Stimulated activated CD8-positive, alpha-beta memory T cell treated with anti-CD3 and anti-CD28 coated beads, Interleukin-7, amount 100 ng/mL, for 48 hours (primary cell): ENCODE results near the gene GDPD5.
A peak's percentile ranks its signal among the peaks of the same experiment; 100 is the strongest.
"Not testable (repeated sequence)": the region's sequence is repeated elsewhere in the genome, so short reads cannot be mapped to it uniquely, and the experiment has no call there.

Experiments
- DNase-seq, 2 donors: peaks; one replicate each; pipeline ENCODE4 v3.0.0-alpha.2; 2020; ENCODE audit warnings: low read depth in 1 of 2; ENCODE audit errors: extremely low read depth in 1 of 2

GDPD5 gene

GRCh38 chr11:75431533-75432525 lies 93.9 kb downstream of the GDPD5 start:
- DNase-seq, result no peak

- no peak for DNase-seq
These were observed 94.8 kb downstream of the GDPD5 start for GRCh38 chr11:75430714-75431532.

- peak; percentile 29 to 32 for DNase-seq
These were observed 95.6 kb downstream of the GDPD5 start for GRCh38 chr11:75429902-75430713.

- no peak for DNase-seq
These were observed 96.2 kb downstream of the GDPD5 start for GRCh38 chr11:75429641-75429901.

GRCh38 chr11:75428989-75429640 lies 96.6 kb downstream of the GDPD5 start:
- no peak for DNase-seq

GRCh38 chr11:75428281-75428724 lies 97.4 kb downstream of the GDPD5 start:
- DNase-seq, result peak in 1 of 2 donors; percentile 72

GRCh38 chr11:75427181-75427580 lies 98.6 kb downstream of the GDPD5 start:
- no peak for DNase-seq

GRCh38 chr11:75426720-75427086 lies 99.0 kb downstream of the GDPD5 start:
- DNase-seq, result no peak

- no peak for DNase-seq
These were observed 100.3 kb downstream of the GDPD5 start for GRCh38 chr11:75425422-75425821.

- no peak for DNase-seq
These were observed 101.3 kb downstream of the GDPD5 start for GRCh38 chr11:75424396-75424795.

GRCh38 chr11:75423721-75424120 lies 102.0 kb downstream of the GDPD5 start:
- DNase-seq, result no peak

- no peak for DNase-seq
These were observed 103.2 kb downstream of the GDPD5 start for GRCh38 chr11:75422248-75423231.

GRCh38 chr11:75421902-75422247 lies 103.9 kb downstream of the GDPD5 start:
- no peak for DNase-seq

GRCh38 chr11:75421035-75421602 lies 104.6 kb downstream of the GDPD5 start:
- no peak for DNase-seq

GRCh38 chr11:75420224-75421034 lies 105.3 kb downstream of the GDPD5 start:
- DNase-seq, result no peak

- no peak for DNase-seq
These were observed 111.9 kb downstream of the GDPD5 start for GRCh38 chr11:75413864-75414263.

GRCh38 chr11:75413146-75413545 lies 112.6 kb downstream of the GDPD5 start:
- not testable (repeated sequence) for DNase-seq

- DNase-seq, result not testable (repeated sequence)
These were observed 115.8 kb downstream of the GDPD5 start for GRCh38 chr11:75409971-75410370.

GRCh38 chr11:75408957-75409219 lies 116.9 kb downstream of the GDPD5 start:
- no peak for DNase-seq
